Fibroblast of pulmonary artery (primary cell): ENCODE measurements around the gene SLC25A33.
"Not testable (repeated sequence)": the region's sequence is repeated elsewhere in the genome, so short reads cannot be mapped to it uniquely, and the experiment has no call there.

Experiments
- DNase-seq: peaks from one replicate; pipeline ENCODE4 v3.0.0-alpha.2; 2010; ENCODE audit warnings: low read depth
- H3K4me3 ChIP-seq: replicated peaks from 2 replicates; pipeline ENCODE4 v1.5.1; 2011; ENCODE audit warnings: low read depth, mild to moderate bottlenecking, control low read depth, low read length, moderate library complexity
- CTCF ChIP-seq: IDR thresholded peaks from 2 replicates; pipeline ENCODE4 v1.5.1; 2011; ENCODE audit warnings: mild to moderate bottlenecking, control low read depth, low read length, inconsistent platforms; ENCODE audit errors: missing control alignments

SLC25A33 gene

GRCh38 chr1:9500756-9501754 lies 38.2 kb upstream of the SLC25A33 start:
- H3K4me3 ChIP-seq: no peak overlapping the region
- no peak for TF ChIP-seq CTCF
- DNase-seq: no peak

- TF ChIP-seq CTCF: no peak
- DNase-seq: no peak
- no peak overlapping the region for H3K4me3 ChIP-seq
Observed at GRCh38 chr1:9503001-9503675, 36.1 kb upstream of the SLC25A33 start.

GRCh38 chr1:9505143-9505542 lies 34.1 kb upstream of the SLC25A33 start:
- no peak overlapping the region for H3K4me3 ChIP-seq
- TF ChIP-seq CTCF: no peak
- DNase-seq: no peak

GRCh38 chr1:9506901-9507300 lies 32.4 kb upstream of the SLC25A33 start:
- H3K4me3 ChIP-seq: no peak overlapping the region
- TF ChIP-seq CTCF: no peak
- no peak for DNase-seq

GRCh38 chr1:9510130-9510529 lies 29.1 kb upstream of the SLC25A33 start:
- no peak for TF ChIP-seq CTCF
- no peak overlapping the region for H3K4me3 ChIP-seq
- no peak for DNase-seq

GRCh38 chr1:9515550-9515949 lies 23.7 kb upstream of the SLC25A33 start:
- H3K4me3 ChIP-seq, DNase-seq: not testable (repeated sequence)

- no peak for TF ChIP-seq CTCF
- DNase-seq: no peak
- no peak overlapping the region for H3K4me3 ChIP-seq
Observed at GRCh38 chr1:9518454-9518998, 20.7 kb upstream of the SLC25A33 start.
